Neural cell (in vitro differentiated cells): ENCODE measurements around the gene TMEM238L. TPM values are rescaled to one million over a fixed set of nuclear protein-coding genes. Genes with fewer than 3 reads are reported as not detected.

Experiments used
- H2AFZ ChIP-seq: fragments of 200-600, 300-800 bp; sonication (generic), shearing (Covaris generic); 2 replicates; pipeline ENCODE4 v1.6.0; 2014; ENCODE audit warnings: low read depth, mild to moderate bottlenecking, antibody characterized with exemption, low read length, moderate library complexity
- H3F3A ChIP-seq: fragments of 200-600 bp; shearing (Covaris generic); 2 replicates; pipeline ENCODE4 v1.6.1; 2016; ENCODE audit warnings: mild to moderate bottlenecking, moderate library complexity, mixed read lengths, antibody characterized with exemption, low read length; ENCODE audit not compliant: insufficient read depth, poor library complexity, severe bottlenecking
- H3K27ac ChIP-seq: fragments of 200-600, 300-800 bp; sonication (generic), shearing (Covaris generic); 2 replicates; pipeline ENCODE4 v1.5.1; 2014; ENCODE audit warnings: mild to moderate bottlenecking, low read length, moderate library complexity
- H3K27me3 ChIP-seq: fragments of 300-800, 200-600 bp; sonication (generic), shearing (Covaris generic); 2 replicates; pipeline ENCODE4 v1.6.0; 2014; ENCODE audit warnings: mild to moderate bottlenecking, low read depth, low read length, moderate library complexity; ENCODE audit not compliant: insufficient read depth
- H3K36me3 ChIP-seq: fragments of 300-800, 200-600 bp; sonication (generic), shearing (Covaris generic); 2 replicates; pipeline ENCODE4 v1.5.1; 2014; ENCODE audit warnings: mild to moderate bottlenecking, antibody characterized with exemption, low read length, moderate library complexity; ENCODE audit not compliant: insufficient read depth
- H3K4me2 ChIP-seq: fragments of 300-800, 200-600 bp; sonication (generic), shearing (Covaris generic); 2 replicates; pipeline ENCODE4 v1.6.0; 2014; ENCODE audit warnings: mild to moderate bottlenecking, low read length
- H3K4me3 ChIP-seq: fragments of 300-800, 200-600 bp; sonication (generic), shearing (Covaris generic); 2 replicates; pipeline ENCODE4 v1.5.1; 2014; ENCODE audit warnings: mild to moderate bottlenecking, low read length, moderate library complexity
- H3K79me2 ChIP-seq: fragments of 200-600 bp; shearing (Covaris generic); replicated peaks from 2 replicates; pipeline ENCODE4 v1.6.0; 2014; ENCODE audit warnings: mild to moderate bottlenecking, low read length, moderate library complexity; ENCODE audit not compliant: insufficient read depth
- H3K9ac ChIP-seq: fragments of 300-800, 200-600 bp; sonication (generic), shearing (Covaris generic); 2 replicates; pipeline ENCODE4 v1.6.1; 2016; ENCODE audit warnings: mild to moderate bottlenecking, low read length, mixed read lengths
- H3K9me2 ChIP-seq: fragments of 200-600 bp; shearing (Covaris generic); 2 replicates; pipeline ENCODE4 v1.6.1; 2016; ENCODE audit warnings: mild to moderate bottlenecking, low read length, mixed read lengths; ENCODE audit not compliant: insufficient read depth
- H3K9me3 ChIP-seq: fragments of 200-600, 300-800 bp; sonication (generic), shearing (Covaris generic); 2 replicates; pipeline ENCODE4 v1.6.1; 2016; ENCODE audit warnings: mild to moderate bottlenecking, mixed run types, low read length, moderate library complexity, mixed read lengths
- H4K20me1 ChIP-seq: fragments of 200-600 bp; shearing (Covaris generic); 2 replicates; pipeline ENCODE4 v1.6.1; 2016; ENCODE audit warnings: mild to moderate bottlenecking, mixed run types; ENCODE audit not compliant: insufficient read depth
- CTCF ChIP-seq: fragments of 450-650 bp; IDR thresholded peaks from 2 replicates; pipeline ENCODE4 v1.5.1; 2014; ENCODE audit warnings: antibody characterized with exemption, mild to moderate bottlenecking, moderate library complexity; ENCODE audit not compliant: poor library complexity, severe bottlenecking
- EP300 ChIP-seq: fragments of 450-650 bp; conservative IDR thresholded peaks from 2 replicates; pipeline ENCODE4 v1.6.1; 2014; ENCODE audit warnings: antibody characterized with exemption, mild to moderate bottlenecking, moderate library complexity; ENCODE audit not compliant: poor library complexity, severe bottlenecking
- EZH2 ChIP-seq: fragments of 200-600, 300-800 bp; shearing (Covaris generic), sonication (generic); IDR thresholded peaks from 2 replicates; pipeline ENCODE4 v1.6.1; 2014; ENCODE audit warnings: antibody characterized with exemption, low read length, borderline replicate concordance, mild to moderate bottlenecking; ENCODE audit not compliant: insufficient read depth, poor library complexity, severe bottlenecking
- MXI1 ChIP-seq: fragments of 450-650 bp; conservative IDR thresholded peaks from 2 replicates; pipeline ENCODE4 v1.6.1; 2014; ENCODE audit warnings: antibody characterized with exemption, mild to moderate bottlenecking; ENCODE audit not compliant: poor library complexity, severe bottlenecking
- POLR2AphosphoS5 ChIP-seq: IDR thresholded peaks from 2 replicates; pipeline ENCODE4 v1.6.1; 2012
- RAD21 ChIP-seq: fragments of 450-650 bp; conservative IDR thresholded peaks from 2 replicates; pipeline ENCODE4 v1.6.1; 2014; ENCODE audit warnings: antibody characterized with exemption, mild to moderate bottlenecking, moderate library complexity
- REST ChIP-seq: IDR thresholded peaks from 2 replicates; pipeline ENCODE4 v1.6.1; 2012; ENCODE audit warnings: borderline replicate concordance
- SMC3 ChIP-seq: fragments of 450-650 bp; conservative IDR thresholded peaks from 2 replicates; pipeline ENCODE4 v1.6.1; 2014; ENCODE audit warnings: antibody characterized with exemption, mild to moderate bottlenecking, moderate library complexity; ENCODE audit not compliant: poor library complexity
- TAF1 ChIP-seq: IDR thresholded peaks from 2 replicates; pipeline ENCODE4 v1.6.1; 2012; ENCODE audit warnings: low read depth
- polyA plus RNA-seq: library from polyadenylated mRNA; depleted of rRNA; stranded (reverse); fragments of >200 nt; gene quantifications from 2 replicates; pipeline ENCODE4 v1.2.3, GENCODE V29; 2014

The TMEM238L gene
- polyA plus RNA-seq, 1 donor from 2014 or later: not detected

GRCh38 chr17:10802496-10803284, 1.2 kb downstream of the TMEM238L start:
- H3K9ac ChIP-seq: no peak overlapping the region
- H3K9me2 ChIP-seq: no peaks in the 10 kb centered on the region
- H3K36me3 ChIP-seq: no peaks in the 10 kb centered on the region
- H3K4me3 ChIP-seq: no peak overlapping the region
- TF ChIP-seq MXI1 (no peak), EP300 (no peak), RAD21 (no peak), CTCF (no peak), REST (no peak), SMC3 (no peak), EZH2 (no peak), TAF1 (no peak), POLR2AphosphoS5 (no peak)
- H2AFZ ChIP-seq: no peak overlapping the region
- no peaks in the 10 kb centered on the region for H3K27me3 ChIP-seq
- no peak overlapping the region for H3K27ac ChIP-seq
- H3K79me2 ChIP-seq: no peaks in the 10 kb centered on the region
- H4K20me1 ChIP-seq: no peaks in the 10 kb centered on the region
- H3F3A ChIP-seq: no peaks in the 10 kb centered on the region
- no peaks in the 10 kb centered on the region for H3K9me3 ChIP-seq
- H3K4me2 ChIP-seq: no peak overlapping the region

- TF ChIP-seq SMC3 (no peak), EP300 (no peak), RAD21 (no peak), EZH2 (no peak), TAF1 (no peak), POLR2AphosphoS5 (no peak), CTCF (no peak), REST (no peak), MXI1 (no peak)
- H3K9me2 ChIP-seq: no peaks in the 10 kb centered on the region
- no peaks in the 10 kb centered on the region for H3K36me3 ChIP-seq
- H4K20me1 ChIP-seq: no peaks in the 10 kb centered on the region
- H3K27ac ChIP-seq: no peak overlapping the region
- no peak overlapping the region for H3K4me3 ChIP-seq
- no peak overlapping the region for H3K4me2 ChIP-seq
- H3K9ac ChIP-seq: no peak overlapping the region
- no peaks in the 10 kb centered on the region for H3K27me3 ChIP-seq
- H2AFZ ChIP-seq: no peak overlapping the region
- no peaks in the 10 kb centered on the region for H3K79me2 ChIP-seq
- H3K9me3 ChIP-seq: no peaks in the 10 kb centered on the region
- no peaks in the 10 kb centered on the region for H3F3A ChIP-seq
These were observed 4.5 kb downstream of the TMEM238L start for GRCh38 chr17:10799407-10799806.
